Measurements from ENCODE around the gene KRTAP10-7. TPM values are rescaled to one million over a fixed set of nuclear protein-coding genes. Genes with fewer than 3 reads are reported as not detected.
"Not testable (repeated sequence)": the region's sequence is repeated elsewhere in the genome, so short reads cannot be mapped to it uniquely, and the experiment has no call there.

Gene KRTAP10-7
- total RNA-seq, 1 donor from 2014 or later, result not detected

GRCh38 chr21:44571844-44572782, 28.3 kb upstream of the KRTAP10-7 start:
- TF ChIP-seq CTCF (conservative IDR thresholded peaks at IDR 0.05; ENCODE audit: low read depth, low read length), result no peak
- no peak for DNase-seq (ENCODE audit: low read depth)
- H3K4me3 ChIP-seq (ENCODE audit: low read depth, low read length), result no peak overlapping the region

- DNase-seq (ENCODE audit: low read depth), result no peak
- no peak for TF ChIP-seq CTCF (conservative IDR thresholded peaks at IDR 0.05; ENCODE audit: low read depth, low read length)
- no peak overlapping the region for H3K4me3 ChIP-seq (ENCODE audit: low read depth, low read length)
Measured at GRCh38 chr21:44572959-44573583, 27.3 kb upstream of the KRTAP10-7 start.

- not testable (repeated sequence) for H3K4me3 ChIP-seq (ENCODE audit: low read depth, low read length)
Measured at GRCh38 chr21:44573630-44574456, 26.6 kb upstream of the KRTAP10-7 start, which contains the start of gene KRTAP10-4. Gene KRTAP10-4, plus strand, starts transcription at chr21:44573729. Its CDS starts 30 bp downstream, at chr21:44573759.

GRCh38 chr21:44574457-44575306, 25.7 kb upstream of the KRTAP10-7 start:
- no peak for TF ChIP-seq CTCF (conservative IDR thresholded peaks at IDR 0.05; ENCODE audit: low read depth, low read length)
- no peak for DNase-seq (ENCODE audit: low read depth)
- H3K4me3 ChIP-seq (ENCODE audit: low read depth, low read length), result no peak overlapping the region

More at GRCh38 chr21:44573630-44574456, 26.6 kb upstream of the KRTAP10-7 start, which contains the start of gene KRTAP10-4:
- DNase-seq (ENCODE audit: low read depth), result not testable (repeated sequence)

- no peak for TF ChIP-seq CTCF (conservative IDR thresholded peaks at IDR 0.05; ENCODE audit: low read depth, low read length)
- no peak for DNase-seq (ENCODE audit: low read depth)
- no peak overlapping the region for H3K4me3 ChIP-seq (ENCODE audit: low read depth, low read length)
Measured at GRCh38 chr21:44575307-44576024, 24.9 kb upstream of the KRTAP10-7 start.

GRCh38 chr21:44576025-44576420, 24.4 kb upstream of the KRTAP10-7 start:
- no peak overlapping the region for H3K4me3 ChIP-seq (ENCODE audit: low read depth, low read length)
- no peak for DNase-seq (ENCODE audit: low read depth)
- TF ChIP-seq CTCF (conservative IDR thresholded peaks at IDR 0.05; ENCODE audit: low read depth, low read length), result no peak
